ENCODE data around the gene PARVA. TPM values are rescaled to one million over a fixed set of nuclear protein-coding genes. Genes with fewer than 3 reads are reported as not detected.
"Not testable (repeated sequence)": the region's sequence is repeated elsewhere in the genome, so short reads cannot be mapped to it uniquely, and the experiment has no call there.

PARVA gene
- total and polyA plus RNA-seq, 4 donors = 30.4 to 159 (median 93.9) TPM

DNA sequence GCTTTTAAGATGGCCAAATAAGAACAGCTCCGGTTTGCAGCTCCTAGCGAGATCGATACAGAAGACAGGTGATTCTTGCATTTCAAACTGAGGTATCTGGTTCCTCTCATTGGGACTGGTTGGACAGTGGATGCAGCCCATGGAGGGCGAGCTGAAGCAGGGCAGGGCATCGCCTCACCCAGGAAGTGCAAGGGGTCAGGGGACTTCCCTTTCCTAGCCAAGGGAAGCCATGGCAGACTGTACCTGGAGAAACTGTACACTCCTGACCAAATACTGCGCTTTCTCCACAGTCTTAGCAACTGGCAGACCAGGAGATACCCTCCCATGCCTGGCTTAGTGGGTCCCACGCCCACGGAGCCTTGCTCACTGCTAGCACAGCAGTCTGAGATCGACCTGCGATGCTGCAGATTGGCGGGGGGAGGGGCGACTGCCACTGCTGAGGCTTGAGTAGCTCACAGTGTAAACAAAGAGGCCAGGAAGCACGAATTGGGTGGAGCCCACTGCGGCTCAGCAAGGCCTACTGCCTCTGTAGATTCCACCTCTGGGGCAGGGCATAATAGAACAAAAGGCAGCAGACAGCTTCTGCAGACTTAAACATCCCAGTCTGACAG is 11.3 kb upstream of the PARVA start:
- 72 to 73% methylated on average over 14 of the region's 14 CpGs for WGBS, 2 donors
- H3K27ac ChIP-seq (ENCODE audit: low read depth in 1 of 2, low read length in 2 of 2); H3K9me3 ChIP-seq (ENCODE audit: control insufficient read depth, low read length); intact Hi-C loops (cut with DNase I); H3K4me1 ChIP-seq (ENCODE audit: control insufficient read depth in 1 of 2, insufficient read depth in 2 of 2, low read length in 2 of 2); H3K36me3 ChIP-seq (ENCODE audit: control insufficient read depth in 1 of 2, insufficient read depth in 2 of 2, low read length in 1 of 2); ATAC-seq (ENCODE audit: low FRiP score); H3K27me3 ChIP-seq (ENCODE audit: control insufficient read depth in 1 of 2, insufficient read depth in 2 of 2, low read length in 1 of 2); H3K4me3 ChIP-seq (ENCODE audit: low read length in 2 of 2); DNase-seq: not testable (repeated sequence)

- H3K27me3 ChIP-seq (ENCODE audit: control insufficient read depth in 1 of 2, insufficient read depth in 2 of 2, low read length in 1 of 2); ATAC-seq (ENCODE audit: low FRiP score); DNase-seq; H3K9me3 ChIP-seq (ENCODE audit: control insufficient read depth, low read length); H3K27ac ChIP-seq (ENCODE audit: low read depth in 1 of 2, low read length in 2 of 2); H3K4me3 ChIP-seq (ENCODE audit: low read length in 2 of 2); H3K4me1 ChIP-seq (ENCODE audit: control insufficient read depth in 1 of 2, insufficient read depth in 2 of 2, low read length in 2 of 2); intact Hi-C loops (cut with DNase I); H3K36me3 ChIP-seq (ENCODE audit: control insufficient read depth in 1 of 2, insufficient read depth in 2 of 2, low read length in 1 of 2): not testable (repeated sequence)
- 96 to 97% methylated on average over 6 of the region's 6 CpGs for WGBS, 2 donors
These were observed 10.3 kb upstream of the PARVA start for GRCh38 chr11:12367057-12367456.

- H3K27me3 ChIP-seq (ENCODE audit: control insufficient read depth in 1 of 2, insufficient read depth in 2 of 2, low read length in 1 of 2) = no peaks in the 10 kb centered on the region
- intact Hi-C loops (cut with DNase I) = no loop called here
- no peak for DNase-seq
- H3K36me3 ChIP-seq (ENCODE audit: control insufficient read depth in 1 of 2, insufficient read depth in 2 of 2, low read length in 1 of 2) = no peaks in the 10 kb centered on the region
- H3K4me1 ChIP-seq (ENCODE audit: control insufficient read depth in 1 of 2, insufficient read depth in 2 of 2, low read length in 2 of 2) = no peaks in the 10 kb centered on the region
- H3K4me3 ChIP-seq (ENCODE audit: low read length in 2 of 2) = no peak overlapping the region
- 89 to 91% methylated on average over 1 of the region's 1 CpG for WGBS, 2 donors
- no peak for ATAC-seq (ENCODE audit: low FRiP score)
- no peak overlapping the region for H3K27ac ChIP-seq (ENCODE audit: low read depth in 1 of 2, low read length in 2 of 2)
- no peaks in the 10 kb centered on the region for H3K9me3 ChIP-seq (ENCODE audit: control insufficient read depth, low read length)
These were observed 5.3 kb upstream of the PARVA start for GRCh38 chr11:12372111-12372510.

GRCh38 chr11:12375720-12376119 is 1.7 kb upstream of the PARVA start:
- ATAC-seq (ENCODE audit: low FRiP score) (no peak), DNase-seq (no peak)
- H3K4me1 ChIP-seq (ENCODE audit: control insufficient read depth in 1 of 2, insufficient read depth in 2 of 2, low read length in 2 of 2) = peaks cover 0 to 4% of the 10 kb centered on the region in 2 donors
- no peaks in the 10 kb centered on the region for H3K36me3 ChIP-seq (ENCODE audit: control insufficient read depth in 1 of 2, insufficient read depth in 2 of 2, low read length in 1 of 2)
- no peaks in the 10 kb centered on the region for H3K9me3 ChIP-seq (ENCODE audit: control insufficient read depth, low read length)
- H3K27me3 ChIP-seq (ENCODE audit: control insufficient read depth in 1 of 2, insufficient read depth in 2 of 2, low read length in 1 of 2) = no peaks in the 10 kb centered on the region
- no peak overlapping the region for H3K27ac ChIP-seq (ENCODE audit: low read depth in 1 of 2, low read length in 2 of 2)
- 78 to 80% methylated on average over 7 of the region's 7 CpGs for WGBS, 2 donors
- intact Hi-C loops (cut with DNase I) = loop anchor here (2.0 to 5.0 kb wide), 2 partner anchors 37 to 57 kb away; no protein-coding TSS in a partner anchor
- H3K4me3 ChIP-seq (ENCODE audit: low read length in 2 of 2) = no peak overlapping the region

GRCh38 chr11:12376259-12377081 is 901 bp upstream of the PARVA start:
- Histone ChIP-seq H3K4me1 (ENCODE audit: control insufficient read depth in 1 of 2, insufficient read depth in 2 of 2, low read length in 2 of 2) (peaks cover 0 to 4% of the 10 kb centered on the region in 2 donors), H3K27ac (ENCODE audit: low read depth in 1 of 2, low read length in 2 of 2) (peak overlapping the region; percentile 89 to 99), H3K36me3 (ENCODE audit: control insufficient read depth in 1 of 2, insufficient read depth in 2 of 2, low read length in 1 of 2) (no peaks in the 10 kb centered on the region), H3K9me3 (ENCODE audit: control insufficient read depth, low read length) (no peaks in the 10 kb centered on the region), H3K27me3 (ENCODE audit: control insufficient read depth in 1 of 2, insufficient read depth in 2 of 2, low read length in 1 of 2) (no peaks in the 10 kb centered on the region), H3K4me3 (ENCODE audit: low read length in 2 of 2) (peak overlapping the region in 1 of 2 donors; percentile 95)
- intact Hi-C loops (cut with DNase I) = loop anchor here (2.0 to 5.0 kb wide), 2 partner anchors 36 to 56 kb away; no protein-coding TSS in a partner anchor
- 62 to 63% methylated on average over 14 of the region's 14 CpGs for WGBS, 2 donors
- DNase-seq = peak in 1 of 2 donors; percentile 54
- ATAC-seq (ENCODE audit: low FRiP score) = peak; percentile 52

GRCh38 chr11:12377824-12378593 is 638 bp downstream of the PARVA start:
- intact Hi-C loops (cut with DNase I) = loop anchor here (2.0 to 5.0 kb wide), 2 partner anchors 34 to 55 kb away; no protein-coding TSS in a partner anchor
- peaks cover 0 to 4% of the 10 kb centered on the region in 2 donors for H3K4me1 ChIP-seq (ENCODE audit: control insufficient read depth in 1 of 2, insufficient read depth in 2 of 2, low read length in 2 of 2)
- peak; percentile 88 to 94 for DNase-seq
- 1 to 2% methylated on average over 41 to 76 of the region's 76 CpGs for WGBS, 2 donors
- ATAC-seq (ENCODE audit: low FRiP score) = peak; percentile 80
- H3K27me3 ChIP-seq (ENCODE audit: control insufficient read depth in 1 of 2, insufficient read depth in 2 of 2, low read length in 1 of 2) = no peaks in the 10 kb centered on the region
- peak overlapping the region; percentile 62 to 95 for H3K4me3 ChIP-seq (ENCODE audit: low read length in 2 of 2)
- H3K9me3 ChIP-seq (ENCODE audit: control insufficient read depth, low read length) = no peaks in the 10 kb centered on the region
- H3K36me3 ChIP-seq (ENCODE audit: control insufficient read depth in 1 of 2, insufficient read depth in 2 of 2, low read length in 1 of 2) = no peaks in the 10 kb centered on the region
- peak overlapping the region; percentile 89 to 99 for H3K27ac ChIP-seq (ENCODE audit: low read depth in 1 of 2, low read length in 2 of 2)

- H3K36me3 ChIP-seq (ENCODE audit: control insufficient read depth in 1 of 2, insufficient read depth in 2 of 2, low read length in 1 of 2) = no peaks in the 10 kb centered on the region
- 89 to 91% methylated on average over 9 of the region's 9 CpGs for WGBS, 2 donors
- H3K4me3 ChIP-seq (ENCODE audit: low read length in 2 of 2) = no peak overlapping the region
- DNase-seq = no peak
- intact Hi-C loops (cut with DNase I) = no loop called here
- no peaks in the 10 kb centered on the region for H3K27me3 ChIP-seq (ENCODE audit: control insufficient read depth in 1 of 2, insufficient read depth in 2 of 2, low read length in 1 of 2)
- H3K9me3 ChIP-seq (ENCODE audit: control insufficient read depth, low read length) = no peaks in the 10 kb centered on the region
- no peak overlapping the region for H3K27ac ChIP-seq (ENCODE audit: low read depth in 1 of 2, low read length in 2 of 2)
- ATAC-seq (ENCODE audit: low FRiP score) = no peak
- H3K4me1 ChIP-seq (ENCODE audit: control insufficient read depth in 1 of 2, insufficient read depth in 2 of 2, low read length in 2 of 2) = peaks cover 0 to 4% of the 10 kb centered on the region in 2 donors
These were observed 3.4 kb downstream of the PARVA start for GRCh38 chr11:12380565-12381325.

GRCh38 chr11:12381875-12382274 is 4.5 kb downstream of the PARVA start:
- intact Hi-C loops (cut with DNase I) = no loop called here
- DNase-seq = no peak
- Histone ChIP-seq H3K4me1 (ENCODE audit: control insufficient read depth in 1 of 2, insufficient read depth in 2 of 2, low read length in 2 of 2) (peaks cover 0 to 7% of the 10 kb centered on the region in 2 donors), H3K36me3 (ENCODE audit: control insufficient read depth in 1 of 2, insufficient read depth in 2 of 2, low read length in 1 of 2) (no peaks in the 10 kb centered on the region), H3K9me3 (ENCODE audit: control insufficient read depth, low read length) (no peaks in the 10 kb centered on the region), H3K27me3 (ENCODE audit: control insufficient read depth in 1 of 2, insufficient read depth in 2 of 2, low read length in 1 of 2) (no peaks in the 10 kb centered on the region), H3K27ac (ENCODE audit: low read depth in 1 of 2, low read length in 2 of 2) (no peak overlapping the region), H3K4me3 (ENCODE audit: low read length in 2 of 2) (no peak overlapping the region)
- WGBS, 2 donors = 87 to 91% methylated on average over 9 of the region's 9 CpGs
- no peak for ATAC-seq (ENCODE audit: low FRiP score)
